ENCODE results near the gene ORAI1. TPM values are rescaled to one million over a fixed set of nuclear protein-coding genes. Genes with fewer than 3 reads are reported as not detected.

ORAI1 gene
- total and polyA plus RNA-seq, 4 donors, result 3.6 to 12.5 (median 9.1) TPM

GRCh38 chr12:121614872-121615467, 11.4 kb upstream of the ORAI1 start:
- Histone ChIP-seq H3K4me3 (ENCODE audit: low read length in 2 of 2) (no peak overlapping the region), H3K9me3 (ENCODE audit: control insufficient read depth, low read length) (no peaks in the 10 kb centered on the region), H3K4me1 (ENCODE audit: control insufficient read depth in 1 of 2, insufficient read depth in 2 of 2, low read length in 2 of 2) (no peaks in the 10 kb centered on the region), H3K27me3 (ENCODE audit: control insufficient read depth in 1 of 2, insufficient read depth in 2 of 2, low read length in 1 of 2) (no peaks in the 10 kb centered on the region), H3K27ac (ENCODE audit: low read depth in 1 of 2, low read length in 2 of 2) (no peak overlapping the region), H3K36me3 (ENCODE audit: control insufficient read depth in 1 of 2, insufficient read depth in 2 of 2, low read length in 1 of 2) (no peaks in the 10 kb centered on the region)
- no peak for ATAC-seq (ENCODE audit: low FRiP score)
- DNase-seq, result no peak
- 86 to 87% methylated on average over 9 of the region's 9 CpGs for WGBS, 2 donors
- intact Hi-C loops (cut with DNase I), result no loop called here

DNA sequence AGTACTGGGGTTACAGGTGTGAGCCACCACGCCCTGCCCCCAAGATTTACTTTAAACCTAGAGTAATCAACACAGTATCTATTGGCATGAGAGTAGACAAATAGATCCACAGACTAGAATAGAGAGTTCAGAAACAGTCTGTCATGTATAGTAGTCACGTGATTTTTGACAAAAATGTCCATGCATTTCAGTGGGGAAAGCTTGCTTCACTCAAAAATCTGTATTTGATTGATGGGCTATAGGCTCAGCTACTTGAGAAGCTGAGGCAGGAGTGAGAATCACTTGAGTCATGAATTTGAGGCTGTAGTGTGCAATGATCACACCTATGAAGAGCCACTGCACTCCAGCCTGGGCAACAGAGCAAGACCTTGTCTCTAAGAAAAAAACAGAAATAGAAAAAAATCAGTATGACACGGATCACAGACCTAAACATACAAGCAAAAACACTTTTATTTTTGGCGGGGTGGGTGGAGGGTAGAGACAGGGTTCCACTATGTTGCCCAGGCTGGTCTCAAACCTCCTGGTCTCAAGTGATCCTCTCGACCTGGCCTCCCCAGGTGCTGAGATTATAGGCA, 7.6 kb upstream of the ORAI1 start:
- Histone ChIP-seq H3K9me3 (ENCODE audit: control insufficient read depth, low read length) (no peaks in the 10 kb centered on the region), H3K4me3 (ENCODE audit: low read length in 2 of 2) (no peak overlapping the region), H3K4me1 (ENCODE audit: control insufficient read depth in 1 of 2, insufficient read depth in 2 of 2, low read length in 2 of 2) (no peaks in the 10 kb centered on the region), H3K27me3 (ENCODE audit: control insufficient read depth in 1 of 2, insufficient read depth in 2 of 2, low read length in 1 of 2) (no peaks in the 10 kb centered on the region), H3K27ac (ENCODE audit: low read depth in 1 of 2, low read length in 2 of 2) (no peak overlapping the region), H3K36me3 (ENCODE audit: control insufficient read depth in 1 of 2, insufficient read depth in 2 of 2, low read length in 1 of 2) (no peaks in the 10 kb centered on the region)
- ATAC-seq (ENCODE audit: low FRiP score) (no peak), DNase-seq (no peak)
- intact Hi-C loops (cut with DNase I), result no loop called here
- 87 to 89% methylated on average over 5 of the region's 5 CpGs for WGBS, 2 donors

- Histone ChIP-seq H3K9me3 (ENCODE audit: control insufficient read depth, low read length) (no peaks in the 10 kb centered on the region), H3K4me1 (ENCODE audit: control insufficient read depth in 1 of 2, insufficient read depth in 2 of 2, low read length in 2 of 2) (no peaks in the 10 kb centered on the region), H3K4me3 (ENCODE audit: low read length in 2 of 2) (no peak overlapping the region), H3K36me3 (ENCODE audit: control insufficient read depth in 1 of 2, insufficient read depth in 2 of 2, low read length in 1 of 2) (no peaks in the 10 kb centered on the region), H3K27ac (ENCODE audit: low read depth in 1 of 2, low read length in 2 of 2) (no peak overlapping the region), H3K27me3 (ENCODE audit: control insufficient read depth in 1 of 2, insufficient read depth in 2 of 2, low read length in 1 of 2) (no peaks in the 10 kb centered on the region)
- intact Hi-C loops (cut with DNase I), result no loop called here
- ATAC-seq (ENCODE audit: low FRiP score) (peak; percentile 8), DNase-seq (no peak)
- 89 to 90% methylated on average over 8 of the region's 8 CpGs for WGBS, 2 donors
These were observed 5.9 kb upstream of the ORAI1 start for GRCh38 chr12:121620333-121620891.

DNA sequence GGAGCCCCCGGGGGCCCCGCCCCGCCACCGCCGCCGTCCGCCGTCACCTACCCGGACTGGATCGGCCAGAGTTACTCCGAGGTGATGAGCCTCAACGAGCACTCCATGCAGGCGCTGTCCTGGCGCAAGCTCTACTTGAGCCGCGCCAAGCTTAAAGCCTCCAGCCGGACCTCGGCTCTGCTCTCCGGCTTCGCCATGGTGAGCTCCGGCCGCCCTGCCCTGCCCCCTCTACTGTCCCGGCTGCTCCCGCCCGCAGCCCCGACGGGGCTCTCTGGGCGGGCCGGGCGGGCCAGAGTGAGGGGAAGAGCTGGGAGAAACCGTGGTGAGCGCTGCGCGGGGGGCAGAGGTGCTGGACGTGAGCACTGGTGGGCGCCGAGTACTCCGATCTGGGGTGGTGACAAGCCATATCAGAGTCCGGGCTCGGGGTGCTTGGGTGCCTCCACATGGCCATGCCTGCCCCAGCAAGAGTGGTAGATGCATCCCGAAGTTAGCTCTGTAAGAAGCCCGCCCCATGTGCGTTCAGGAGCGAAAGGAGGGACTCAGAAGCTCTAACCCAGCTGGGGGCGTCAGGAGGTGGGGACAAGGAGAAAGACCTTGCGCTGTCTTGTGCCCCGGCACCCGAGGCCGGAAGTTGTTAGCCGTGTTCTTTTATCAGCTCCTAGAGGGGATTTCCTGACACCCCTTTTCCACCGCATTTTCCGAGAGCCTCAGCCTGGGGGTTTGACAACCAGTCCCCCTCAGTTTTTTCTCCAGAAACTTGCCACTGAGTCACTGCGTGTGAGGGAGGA, 717 bp downstream of the ORAI1 start:
- ATAC-seq (ENCODE audit: low FRiP score), result peak; percentile 68
- H3K4me1 ChIP-seq (ENCODE audit: control insufficient read depth in 1 of 2, insufficient read depth in 2 of 2, low read length in 2 of 2), result no peaks in the 10 kb centered on the region
- no peaks in the 10 kb centered on the region for H3K36me3 ChIP-seq (ENCODE audit: control insufficient read depth in 1 of 2, insufficient read depth in 2 of 2, low read length in 1 of 2)
- intact Hi-C loops (cut with DNase I), result loop anchor here (2.0 to 5.0 kb wide), 4 partner anchors 45 to 75 kb away; partner anchors contain the start of gene KDM2B (in 1 of the 2)
- no peaks in the 10 kb centered on the region for H3K27me3 ChIP-seq (ENCODE audit: control insufficient read depth in 1 of 2, insufficient read depth in 2 of 2, low read length in 1 of 2)
- DNase-seq, result peak; percentile 73 to 88
- H3K4me3 ChIP-seq (ENCODE audit: low read length in 2 of 2), result peak overlapping the region; percentile 21 to 49
- peak overlapping the region in 1 of 2 donors; percentile 67 for H3K27ac ChIP-seq (ENCODE audit: low read depth in 1 of 2, low read length in 2 of 2)
- 1 to 2% methylated on average over 39 to 53 of the region's 53 CpGs for WGBS, 2 donors
- no peaks in the 10 kb centered on the region for H3K9me3 ChIP-seq (ENCODE audit: control insufficient read depth, low read length)

DNA sequence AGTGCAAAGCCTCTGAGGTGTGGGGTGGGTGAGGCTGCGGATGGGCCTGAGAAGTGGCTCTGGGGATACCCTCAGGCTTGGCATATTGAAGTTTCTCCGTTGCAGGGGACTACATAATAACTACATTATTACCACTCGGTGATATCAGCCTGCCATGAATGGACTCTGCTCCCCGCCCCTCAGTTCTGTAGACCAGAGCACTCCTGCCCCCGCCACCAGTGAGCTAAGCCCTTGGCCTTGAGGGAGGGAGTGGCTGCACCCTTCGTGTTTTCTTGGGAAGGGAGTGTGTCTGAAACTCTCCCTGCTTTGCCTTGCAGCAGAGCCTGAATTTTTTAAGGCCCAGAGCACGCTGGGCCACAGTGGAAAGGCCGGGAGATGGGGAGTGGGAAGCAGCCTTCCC, 1.7 kb downstream of the ORAI1 start:
- intact Hi-C loops (cut with DNase I), result loop anchor here (5.0 kb wide), 3 partner anchors 44 to 76 kb away; partner anchors contain the start of gene KDM2B (in 1 of the 2)
- DNase-seq (no peak), ATAC-seq (ENCODE audit: low FRiP score) (no peak)
- Histone ChIP-seq H3K4me3 (ENCODE audit: low read length in 2 of 2) (no peak overlapping the region), H3K27ac (ENCODE audit: low read depth in 1 of 2, low read length in 2 of 2) (no peak overlapping the region), H3K36me3 (ENCODE audit: control insufficient read depth in 1 of 2, insufficient read depth in 2 of 2, low read length in 1 of 2) (no peaks in the 10 kb centered on the region), H3K4me1 (ENCODE audit: control insufficient read depth in 1 of 2, insufficient read depth in 2 of 2, low read length in 2 of 2) (no peaks in the 10 kb centered on the region), H3K9me3 (ENCODE audit: control insufficient read depth, low read length) (no peaks in the 10 kb centered on the region), H3K27me3 (ENCODE audit: control insufficient read depth in 1 of 2, insufficient read depth in 2 of 2, low read length in 1 of 2) (no peaks in the 10 kb centered on the region)
- WGBS, 2 donors, result 77 to 81% methylated on average over 8 of the region's 8 CpGs

DNA sequence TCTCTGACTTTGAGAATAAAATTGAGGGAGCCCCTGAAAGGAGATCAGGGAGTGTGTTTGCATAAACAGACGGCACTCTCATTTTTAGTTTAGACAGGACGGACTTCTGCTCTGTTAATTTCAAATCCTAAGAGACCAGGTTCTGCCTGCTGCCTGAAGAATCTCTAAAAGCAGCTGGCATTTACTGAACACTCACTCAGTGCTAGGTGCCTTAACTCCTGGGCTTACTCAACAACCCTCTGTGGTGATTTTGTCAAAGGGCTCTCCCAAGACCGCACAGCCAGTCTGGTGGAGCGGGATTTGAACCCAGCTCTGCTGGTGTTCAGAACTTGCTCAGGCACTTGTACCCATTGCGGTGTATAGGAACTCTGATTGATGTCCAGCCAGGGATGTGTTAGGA, 2.2 kb downstream of the ORAI1 start:
- H3K27ac ChIP-seq (ENCODE audit: low read depth in 1 of 2, low read length in 2 of 2), result no peak overlapping the region
- no peaks in the 10 kb centered on the region for H3K4me1 ChIP-seq (ENCODE audit: control insufficient read depth in 1 of 2, insufficient read depth in 2 of 2, low read length in 2 of 2)

DNA sequence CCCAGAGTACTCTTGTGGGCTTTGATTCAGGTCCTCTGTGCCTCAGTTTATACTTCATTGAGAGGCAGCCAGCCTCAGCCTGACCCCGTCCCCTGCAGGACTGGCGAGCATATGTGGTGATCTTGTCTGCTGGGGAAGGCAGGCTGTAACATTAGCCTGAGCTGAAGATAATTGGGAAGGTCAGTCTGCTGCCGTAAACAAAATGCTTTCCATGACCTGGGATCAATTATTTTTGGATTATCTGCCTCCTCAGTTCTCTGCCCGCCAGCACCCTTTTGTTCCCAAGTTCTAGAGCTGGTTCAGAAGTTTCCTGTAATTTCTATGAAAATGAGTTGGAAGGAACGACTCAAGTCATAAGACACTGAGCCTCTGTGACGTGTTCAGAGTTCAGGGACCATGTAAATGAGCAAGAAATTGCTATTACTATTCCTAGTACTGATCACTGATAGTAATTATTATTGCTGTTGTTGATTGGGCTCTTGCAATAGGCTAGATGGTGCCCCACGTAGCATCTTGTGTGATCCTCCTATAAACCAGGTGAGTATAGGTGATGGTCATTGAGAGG, 4.5 kb downstream of the ORAI1 start:
- H3K36me3 ChIP-seq (ENCODE audit: control insufficient read depth in 1 of 2, insufficient read depth in 2 of 2, low read length in 1 of 2), result no peaks in the 10 kb centered on the region
- H3K27ac ChIP-seq (ENCODE audit: low read depth in 1 of 2, low read length in 2 of 2), result no peak overlapping the region
- H3K4me1 ChIP-seq (ENCODE audit: control insufficient read depth in 1 of 2, insufficient read depth in 2 of 2, low read length in 2 of 2), result no peaks in the 10 kb centered on the region
- DNase-seq (no peak), ATAC-seq (ENCODE audit: low FRiP score) (no peak)
- intact Hi-C loops (cut with DNase I), result no loop called here
- no peaks in the 10 kb centered on the region for H3K9me3 ChIP-seq (ENCODE audit: control insufficient read depth, low read length)
- H3K27me3 ChIP-seq (ENCODE audit: control insufficient read depth in 1 of 2, insufficient read depth in 2 of 2, low read length in 1 of 2), result no peaks in the 10 kb centered on the region
- 95 to 97% methylated on average over 7 of the region's 7 CpGs for WGBS, 2 donors
- no peak overlapping the region for H3K4me3 ChIP-seq (ENCODE audit: low read length in 2 of 2)

More for the DNA sequence above, 2.2 kb downstream of the ORAI1 start:
- H3K36me3 ChIP-seq (ENCODE audit: control insufficient read depth in 1 of 2, insufficient read depth in 2 of 2, low read length in 1 of 2), result no peaks in the 10 kb centered on the region
- H3K4me3 ChIP-seq (ENCODE audit: low read length in 2 of 2), result no peak overlapping the region
- DNase-seq (no peak), ATAC-seq (ENCODE audit: low FRiP score) (no peak)
- 93% methylated on average over 5 of the region's 5 CpGs for WGBS, 2 donors
- H3K27me3 ChIP-seq (ENCODE audit: control insufficient read depth in 1 of 2, insufficient read depth in 2 of 2, low read length in 1 of 2), result no peaks in the 10 kb centered on the region
- intact Hi-C loops (cut with DNase I), result loop anchor here (5.0 kb wide), 3 partner anchors 44 to 76 kb away; partner anchors contain the start of gene KDM2B (in 1 of the 2)
- H3K9me3 ChIP-seq (ENCODE audit: control insufficient read depth, low read length), result no peaks in the 10 kb centered on the region

DNA sequence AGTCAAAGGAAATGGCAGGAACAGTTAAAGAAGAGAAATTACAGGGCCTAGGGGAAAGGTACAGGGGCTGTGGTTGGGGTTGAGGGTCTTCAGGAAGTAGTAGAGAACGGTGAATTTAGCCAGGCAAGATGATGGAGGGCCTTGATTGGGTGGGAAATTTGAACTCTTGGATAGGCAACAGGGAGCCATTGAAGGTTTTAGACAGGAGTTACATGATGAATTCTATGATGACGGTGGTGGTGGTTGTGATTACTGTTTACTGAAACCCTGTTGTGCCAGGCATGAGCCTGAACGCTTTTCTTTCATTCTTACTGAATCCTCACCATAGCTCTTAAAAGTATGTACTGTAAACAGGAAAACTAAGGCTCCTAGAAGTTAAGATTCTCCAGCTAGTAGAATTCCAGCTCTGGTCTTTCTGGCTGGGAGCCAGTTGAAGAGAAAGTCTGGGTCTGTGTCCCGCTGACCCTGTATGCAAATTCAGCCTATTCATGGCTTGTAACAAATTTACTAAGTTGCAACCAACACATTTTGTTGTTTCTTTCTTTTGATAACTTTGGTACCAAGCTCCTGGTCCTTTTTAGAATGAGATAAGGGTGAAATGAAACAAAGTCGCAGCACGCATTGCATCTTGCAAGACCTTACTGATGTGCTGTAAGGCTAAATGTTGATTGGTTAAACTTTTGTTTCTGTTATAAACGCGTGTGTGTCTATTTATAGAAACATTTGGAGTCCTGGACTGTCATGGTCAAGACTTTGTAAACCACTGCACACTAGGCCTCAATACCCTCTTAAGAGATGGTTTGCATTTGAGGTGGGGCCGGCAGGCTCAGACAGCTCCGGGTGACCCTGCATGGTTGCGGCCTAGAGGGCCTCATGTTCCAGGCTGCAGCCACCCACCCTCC, 6.0 kb downstream of the ORAI1 start:
- Histone ChIP-seq H3K9me3 (ENCODE audit: control insufficient read depth, low read length) (no peaks in the 10 kb centered on the region), H3K27ac (ENCODE audit: low read depth in 1 of 2, low read length in 2 of 2) (no peak overlapping the region), H3K27me3 (ENCODE audit: control insufficient read depth in 1 of 2, insufficient read depth in 2 of 2, low read length in 1 of 2) (no peaks in the 10 kb centered on the region), H3K4me1 (ENCODE audit: control insufficient read depth in 1 of 2, insufficient read depth in 2 of 2, low read length in 2 of 2) (no peaks in the 10 kb centered on the region), H3K36me3 (ENCODE audit: control insufficient read depth in 1 of 2, insufficient read depth in 2 of 2, low read length in 1 of 2) (no peaks in the 10 kb centered on the region), H3K4me3 (ENCODE audit: low read length in 2 of 2) (no peak overlapping the region)
- DNase-seq, result no peak
- ATAC-seq (ENCODE audit: low FRiP score), result no peak
- intact Hi-C loops (cut with DNase I), result no loop called here
- 81 to 82% methylated on average over 11 of the region's 11 CpGs for WGBS, 2 donors
